ENCODE measurements around the gene MGAT3.
"Not testable (repeated sequence)": the region's sequence is repeated elsewhere in the genome, so short reads cannot be mapped to it uniquely, and the experiment has no call there.

The MGAT3 gene

DNA sequence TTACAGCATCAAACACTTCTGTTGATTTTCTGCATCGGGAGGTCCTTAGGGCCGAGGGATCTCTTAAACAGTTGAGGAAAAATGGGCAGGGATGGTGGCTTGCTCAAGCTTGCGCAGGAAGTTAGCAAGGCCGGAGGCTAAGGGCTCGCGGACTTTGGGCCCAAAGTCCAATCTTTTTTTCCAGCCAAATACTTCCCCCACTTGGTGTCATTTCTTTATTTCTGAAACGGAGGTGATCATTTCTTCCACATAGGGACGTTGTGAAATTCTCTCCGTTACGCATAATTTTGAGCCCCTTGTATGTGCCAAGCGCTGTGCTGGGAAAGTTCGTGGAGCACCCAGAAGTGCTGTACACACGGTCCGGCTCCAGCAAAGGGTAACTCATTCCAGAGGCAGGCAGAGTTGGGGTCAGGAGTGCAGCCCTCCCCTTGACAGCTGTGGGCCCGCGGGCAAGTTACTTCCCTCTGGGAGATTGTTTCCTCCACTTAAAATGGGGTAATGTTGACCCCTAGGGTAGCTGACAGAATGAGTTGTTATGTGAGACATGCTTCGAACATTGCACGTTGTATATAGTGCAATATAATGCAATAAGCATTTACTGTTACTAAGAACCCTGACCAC lies 46.1 kb downstream of the MGAT3 start:
- Histone ChIP-seq H3K4me1 (peaks cover 0 to 36% (median 28%) of the 10 kb centered on the region in 4 donors), H3K9me3 (no peaks in the 10 kb centered on the region), H3K27ac (peak overlapping the region; percentile 67 to 71), H3K36me3 (peaks cover 28 to 42% (median 28%) of the 10 kb centered on the region in 3 donors), H3K27me3 (no peaks in the 10 kb centered on the region), H3K4me3 (peak overlapping the region; percentile 75 to 94)
- TF ChIP-seq, protein P1, sequence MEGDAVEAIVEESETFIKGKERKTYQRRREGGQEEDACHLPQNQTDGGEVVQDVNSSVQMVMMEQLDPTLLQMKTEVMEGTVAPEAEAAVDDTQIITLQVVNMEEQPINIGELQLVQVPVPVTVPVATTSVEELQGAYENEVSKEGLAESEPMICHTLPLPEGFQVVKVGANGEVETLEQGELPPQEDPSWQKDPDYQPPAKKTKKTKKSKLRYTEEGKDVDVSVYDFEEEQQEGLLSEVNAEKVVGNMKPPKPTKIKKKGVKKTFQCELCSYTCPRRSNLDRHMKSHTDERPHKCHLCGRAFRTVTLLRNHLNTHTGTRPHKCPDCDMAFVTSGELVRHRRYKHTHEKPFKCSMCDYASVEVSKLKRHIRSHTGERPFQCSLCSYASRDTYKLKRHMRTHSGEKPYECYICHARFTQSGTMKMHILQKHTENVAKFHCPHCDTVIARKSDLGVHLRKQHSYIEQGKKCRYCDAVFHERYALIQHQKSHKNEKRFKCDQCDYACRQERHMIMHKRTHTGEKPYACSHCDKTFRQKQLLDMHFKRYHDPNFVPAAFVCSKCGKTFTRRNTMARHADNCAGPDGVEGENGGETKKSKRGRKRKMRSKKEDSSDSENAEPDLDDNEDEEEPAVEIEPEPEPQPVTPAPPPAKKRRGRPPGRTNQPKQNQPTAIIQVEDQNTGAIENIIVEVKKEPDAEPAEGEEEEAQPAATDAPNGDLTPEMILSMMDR (IDR thresholded peaks at IDR 0.05): no peak
- DNase-seq: no peak
- intact Hi-C loops (cut with DNase I; ENCODE audit: low total_unique reads): loop anchor here (5.0 kb wide), 1 partner anchor 101 kb away; no protein-coding TSS in a partner anchor

DNA sequence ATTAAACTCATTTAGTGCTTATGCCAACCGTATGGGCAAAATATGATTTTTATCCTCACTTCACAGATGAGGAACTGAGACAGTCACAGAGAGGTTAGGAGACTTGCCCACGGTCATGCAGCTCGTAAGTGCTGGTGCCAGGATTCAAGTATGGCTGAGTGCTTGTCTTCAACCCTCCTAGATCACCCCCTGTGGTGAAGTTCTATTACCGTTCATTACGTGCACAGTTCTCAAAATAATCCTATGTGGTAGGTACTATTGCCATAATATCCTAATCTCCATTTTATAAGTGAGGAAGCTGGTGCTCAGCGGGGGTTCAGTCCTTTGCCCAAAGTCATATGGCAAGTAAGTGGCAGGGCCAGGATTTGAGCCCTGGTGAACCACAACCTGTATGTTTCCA lies 46.8 kb downstream of the MGAT3 start:
- Histone ChIP-seq H3K4me1 (peaks cover 0 to 36% (median 28%) of the 10 kb centered on the region in 4 donors), H3K4me3 (peak overlapping the region; percentile 75 to 94), H3K36me3 (peaks cover 28 to 50% (median 28%) of the 10 kb centered on the region in 3 donors), H3K9me3 (no peaks in the 10 kb centered on the region), H3K27ac (no peak overlapping the region), H3K27me3 (no peaks in the 10 kb centered on the region)
- DNase-seq: no peak
- intact Hi-C loops (cut with DNase I; ENCODE audit: low total_unique reads): loop anchor here (5.0 kb wide), 1 partner anchor 101 kb away; no protein-coding TSS in a partner anchor
- TF ChIP-seq, protein P1 (IDR thresholded peaks at IDR 0.05): no peak

DNA sequence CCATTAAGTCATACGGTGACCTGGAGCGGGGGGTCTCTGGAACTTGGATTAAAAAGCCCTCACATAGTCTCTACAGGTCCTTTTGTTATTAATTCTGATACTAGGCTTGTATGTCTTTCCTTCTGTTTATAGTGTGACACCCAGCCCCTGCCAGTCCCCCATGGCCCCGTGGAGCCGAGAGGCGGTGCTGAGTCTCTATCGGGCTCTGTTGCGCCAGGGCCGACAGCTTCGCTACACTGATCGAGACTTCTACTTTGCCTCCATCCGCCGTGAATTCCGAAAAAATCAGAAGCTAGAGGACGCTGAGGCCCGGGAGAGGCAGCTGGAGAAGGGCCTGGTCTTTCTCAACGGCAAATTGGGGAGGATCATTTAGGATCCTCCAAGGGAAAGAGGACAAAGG lies 47.3 kb downstream of the MGAT3 start:
- Histone ChIP-seq H3K4me1 (peaks cover 0 to 36% (median 28%) of the 10 kb centered on the region in 4 donors), H3K27me3 (no peaks in the 10 kb centered on the region), H3K4me3 (no peak overlapping the region), H3K36me3 (peaks cover 28 to 54% (median 31%) of the 10 kb centered on the region in 3 donors), H3K27ac (no peak overlapping the region), H3K9me3 (no peaks in the 10 kb centered on the region)
- TF ChIP-seq, protein P1 (IDR thresholded peaks at IDR 0.05): no peak
- intact Hi-C loops (cut with DNase I; ENCODE audit: low total_unique reads): loop anchor here (5.0 kb wide), 1 partner anchor 102 kb away; no protein-coding TSS in a partner anchor
- DNase-seq: no peak

DNA sequence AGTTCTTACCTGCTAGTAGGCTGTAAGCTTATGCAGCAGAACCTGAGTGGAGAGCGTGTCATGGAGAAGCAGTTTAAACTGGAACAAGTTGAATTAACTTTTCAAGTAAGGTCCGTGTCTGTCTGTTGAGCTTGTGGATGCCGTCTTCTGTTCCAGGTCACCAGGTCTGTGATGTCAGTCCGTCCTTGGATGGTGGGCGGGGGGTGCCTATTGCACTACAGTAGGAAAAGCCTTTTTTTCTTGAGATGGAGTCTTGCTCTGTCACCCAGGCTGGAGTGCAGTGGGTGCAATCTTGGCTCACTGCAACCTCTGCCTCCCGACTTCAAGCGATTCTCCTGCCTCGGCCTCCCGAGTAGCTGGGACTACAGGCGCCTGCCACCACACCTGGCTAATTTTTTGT lies 50.2 kb downstream of the MGAT3 start:
- H3K27me3 ChIP-seq: not testable (repeated sequence)

DNA sequence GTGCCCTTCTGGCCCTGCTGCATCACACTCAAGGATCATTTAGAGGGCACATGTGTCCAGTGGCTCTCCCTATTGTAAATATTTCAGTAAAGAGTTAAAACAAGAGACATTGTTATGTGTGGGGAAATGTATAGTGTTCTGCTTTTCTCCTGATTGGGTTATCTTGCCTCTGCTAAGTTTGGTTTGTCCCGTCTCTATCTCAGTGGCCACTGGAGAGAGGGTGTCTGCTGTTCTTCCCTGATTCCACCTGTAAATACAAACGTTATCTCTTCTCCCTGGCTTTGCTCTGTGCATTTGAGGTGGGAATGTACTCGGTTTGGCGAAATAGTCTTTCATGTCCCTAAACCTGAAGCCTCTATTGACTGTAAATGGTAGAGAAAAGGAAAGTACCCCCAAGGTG lies 51.6 kb downstream of the MGAT3 start:
- TF ChIP-seq, protein P1 (IDR thresholded peaks at IDR 0.05): no peak
- no peak for DNase-seq
- Histone ChIP-seq H3K4me3 (no peak overlapping the region), H3K27ac (no peak overlapping the region), H3K36me3 (peaks cover 53 to 97% (median 68%) of the 10 kb centered on the region in 3 donors), H3K9me3 (no peaks in the 10 kb centered on the region), H3K27me3 (no peaks in the 10 kb centered on the region), H3K4me1 (peaks cover 0 to 18% (median 10%) of the 10 kb centered on the region in 4 donors)
- intact Hi-C loops (cut with DNase I; ENCODE audit: low total_unique reads): no loop called here

More for the DNA sequence above, 50.2 kb downstream of the MGAT3 start:
- Histone ChIP-seq H3K36me3 (peaks cover 39 to 84% (median 55%) of the 10 kb centered on the region in 3 donors), H3K4me1 (peaks cover 0 to 25% (median 17%) of the 10 kb centered on the region in 4 donors)
- DNase-seq; H3K9me3 ChIP-seq; H3K27ac ChIP-seq; H3K4me3 ChIP-seq; intact Hi-C loops (cut with DNase I; ENCODE audit: low total_unique reads): not testable (repeated sequence)

DNA sequence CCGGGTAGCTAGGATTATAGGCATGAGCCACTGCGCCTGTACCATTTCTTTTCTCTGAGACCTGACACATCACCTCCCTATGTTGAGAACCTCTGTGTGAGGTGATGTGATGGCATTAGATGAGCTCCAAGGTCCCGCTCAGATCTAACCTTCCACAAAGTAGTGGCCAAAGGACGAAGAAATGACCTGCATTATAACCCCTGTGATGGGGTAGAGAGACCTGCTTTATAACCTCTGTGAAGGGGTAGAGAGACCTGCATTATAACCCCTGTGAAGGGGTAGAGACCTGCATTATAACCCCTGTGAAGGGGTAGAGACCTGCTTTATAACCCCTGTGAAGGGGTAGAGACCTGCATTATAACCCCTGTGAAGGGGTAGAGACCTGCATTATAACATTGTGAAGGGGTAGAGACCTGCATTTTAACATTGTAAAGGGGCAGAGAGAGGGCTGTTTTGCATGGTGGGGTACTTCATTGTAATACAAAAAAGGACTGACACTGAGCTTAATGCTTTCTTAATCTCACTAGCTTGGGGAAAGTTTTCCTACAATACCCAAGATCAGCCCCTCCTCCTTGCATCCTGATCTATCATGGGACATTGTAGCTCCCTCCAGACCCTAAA lies 53.8 kb downstream of the MGAT3 start:
- TF ChIP-seq, protein P1 (IDR thresholded peaks at IDR 0.05): no peak
- no peaks in the 10 kb centered on the region for H3K4me1 ChIP-seq
- H3K4me3 ChIP-seq: no peak overlapping the region
- no peak for DNase-seq
- intact Hi-C loops (cut with DNase I; ENCODE audit: low total_unique reads): loop anchor here (10.0 kb wide), 1 partner anchor 336 kb away; no protein-coding TSS in a partner anchor
- no peaks in the 10 kb centered on the region for H3K27me3 ChIP-seq
- peaks cover 55 to 100% (median 71%) of the 10 kb centered on the region in 3 donors for H3K36me3 ChIP-seq
- no peak overlapping the region for H3K27ac ChIP-seq
- no peaks in the 10 kb centered on the region for H3K9me3 ChIP-seq

Data from tibial artery (tissue), 4 donors.